HG03439 (cell line): ENCODE data around the gene MTREX.

Experiments used
- ATAC-seq: cut with Tn5 transposase; IDR thresholded peaks from one replicate; pipeline ENCODE4 v1.9.1; 2021; ENCODE audit warnings: mild to moderate bottlenecking, moderate library complexity; ENCODE audit not compliant: unreplicated experiment

Gene MTREX

DNA sequence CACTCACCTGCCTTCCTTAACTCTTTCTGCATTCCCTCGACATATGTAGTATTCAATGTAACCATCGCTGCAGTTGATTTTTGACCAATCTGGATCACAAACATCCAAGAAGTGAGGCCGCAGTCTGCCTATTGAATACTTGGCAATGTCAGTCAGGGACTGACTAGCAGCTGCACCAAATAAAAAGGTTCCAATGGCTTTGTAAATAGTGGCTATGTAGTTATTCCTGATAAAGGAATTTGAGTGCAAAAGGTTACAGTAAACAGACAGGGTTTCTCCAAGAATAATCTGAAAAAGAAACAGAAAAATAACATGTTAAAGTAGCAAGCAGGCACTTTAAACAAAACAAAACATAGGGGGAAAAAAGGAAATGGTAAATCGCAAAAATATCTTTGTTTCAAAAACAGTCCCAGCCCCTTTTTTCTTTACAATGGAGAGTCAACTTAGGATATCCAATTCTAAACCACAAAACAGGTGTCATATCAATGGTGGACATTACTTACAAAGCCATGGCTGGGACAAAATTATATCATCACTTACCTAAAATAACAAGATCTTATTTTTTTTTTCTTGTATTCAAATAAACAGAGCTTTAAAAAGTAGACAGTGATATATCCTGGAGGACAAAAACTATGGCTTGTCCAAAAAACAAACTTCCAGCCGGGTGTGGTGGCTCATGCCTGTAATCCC lies 160.2 kb downstream of the MTREX start:
- ATAC-seq = no peak

DNA sequence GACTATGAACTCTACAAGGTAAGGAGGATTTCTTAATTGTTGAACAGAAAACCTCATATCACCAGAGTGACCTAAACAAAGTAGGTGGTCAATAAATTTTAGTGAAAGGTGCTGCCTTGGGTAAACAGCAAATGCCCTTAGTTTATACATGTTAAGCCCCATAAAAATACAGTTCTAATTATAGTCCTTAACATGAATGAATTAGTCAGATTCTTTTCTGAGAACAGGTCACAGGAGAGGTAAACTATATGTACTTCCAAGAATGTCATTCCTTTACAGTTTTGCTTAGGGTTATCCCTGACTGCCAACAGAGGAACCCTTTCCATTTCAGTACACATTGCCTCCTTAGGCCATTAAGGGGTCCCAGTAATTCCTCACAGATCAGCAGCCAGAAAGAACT lies 162.1 kb downstream of the MTREX start:
- ATAC-seq = no peak

DNA sequence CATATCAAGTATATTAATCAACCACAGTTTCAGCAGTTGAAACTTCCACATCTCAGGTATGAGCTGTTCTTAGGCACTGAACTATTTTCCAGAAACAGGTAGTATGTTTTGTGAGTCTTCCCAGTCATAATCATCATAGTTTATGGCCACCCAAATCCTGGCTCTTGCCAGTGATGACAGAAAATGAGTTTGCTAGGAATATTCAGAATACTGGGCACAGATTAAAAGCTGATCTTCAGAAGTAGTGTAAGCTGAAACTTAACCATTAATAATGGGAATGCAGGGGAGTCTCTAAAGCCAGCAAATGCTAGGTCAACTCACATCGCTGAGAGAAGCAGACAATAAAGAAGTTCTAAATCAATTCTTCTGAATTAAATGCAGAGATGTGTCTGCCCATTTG lies 162.5 kb downstream of the MTREX start:
- ATAC-seq = no peak

DNA sequence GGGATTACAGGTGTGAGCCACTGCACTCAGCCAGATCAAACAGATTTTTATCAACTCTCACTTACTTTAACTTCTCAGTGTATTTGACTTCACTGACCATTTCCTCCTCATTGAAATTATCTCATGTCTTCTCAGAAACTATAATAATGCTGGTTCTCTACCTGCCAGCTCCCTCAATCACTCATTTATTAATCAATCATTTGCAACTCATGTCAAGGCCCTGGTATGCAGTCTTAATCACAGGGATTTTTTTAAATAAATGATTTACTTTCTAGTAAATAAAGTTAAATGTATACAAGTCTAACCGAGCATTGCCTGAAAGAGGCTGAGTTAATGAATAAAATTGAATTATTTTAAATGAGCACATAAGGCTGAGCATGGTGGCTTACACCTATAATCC lies 163.7 kb downstream of the MTREX start:
- no peak for ATAC-seq

DNA sequence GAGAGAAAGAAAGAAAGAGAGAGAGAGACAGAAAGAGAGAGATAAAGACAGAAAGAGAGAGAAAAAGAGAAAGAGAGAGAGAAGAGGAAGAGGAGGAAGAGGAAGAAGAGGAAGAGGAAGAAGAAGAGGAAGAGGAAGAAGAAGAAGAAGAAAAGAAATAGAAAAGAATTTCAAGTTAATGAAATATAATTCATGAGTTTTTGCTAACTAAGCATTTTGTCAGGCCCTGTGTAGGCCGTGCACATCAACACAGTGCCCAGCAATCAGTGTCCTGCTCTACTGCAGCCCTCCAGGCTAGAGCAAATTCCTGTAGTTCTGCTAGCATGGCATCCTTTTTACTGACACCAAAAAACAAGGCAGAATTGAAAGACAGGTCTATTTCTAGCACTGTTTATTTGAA lies 164.9 kb downstream of the MTREX start:
- ATAC-seq = no peak
